ENCODE results near the gene FFAR1. TPM values are rescaled to one million over a fixed set of nuclear protein-coding genes. Genes with fewer than 3 reads are reported as not detected.
A peak's percentile ranks its signal among the peaks of the same experiment; 100 is the strongest.

Gene FFAR1
- total RNA-seq, 1 experiment from 2014 or later = 0.44 TPM

DNA sequence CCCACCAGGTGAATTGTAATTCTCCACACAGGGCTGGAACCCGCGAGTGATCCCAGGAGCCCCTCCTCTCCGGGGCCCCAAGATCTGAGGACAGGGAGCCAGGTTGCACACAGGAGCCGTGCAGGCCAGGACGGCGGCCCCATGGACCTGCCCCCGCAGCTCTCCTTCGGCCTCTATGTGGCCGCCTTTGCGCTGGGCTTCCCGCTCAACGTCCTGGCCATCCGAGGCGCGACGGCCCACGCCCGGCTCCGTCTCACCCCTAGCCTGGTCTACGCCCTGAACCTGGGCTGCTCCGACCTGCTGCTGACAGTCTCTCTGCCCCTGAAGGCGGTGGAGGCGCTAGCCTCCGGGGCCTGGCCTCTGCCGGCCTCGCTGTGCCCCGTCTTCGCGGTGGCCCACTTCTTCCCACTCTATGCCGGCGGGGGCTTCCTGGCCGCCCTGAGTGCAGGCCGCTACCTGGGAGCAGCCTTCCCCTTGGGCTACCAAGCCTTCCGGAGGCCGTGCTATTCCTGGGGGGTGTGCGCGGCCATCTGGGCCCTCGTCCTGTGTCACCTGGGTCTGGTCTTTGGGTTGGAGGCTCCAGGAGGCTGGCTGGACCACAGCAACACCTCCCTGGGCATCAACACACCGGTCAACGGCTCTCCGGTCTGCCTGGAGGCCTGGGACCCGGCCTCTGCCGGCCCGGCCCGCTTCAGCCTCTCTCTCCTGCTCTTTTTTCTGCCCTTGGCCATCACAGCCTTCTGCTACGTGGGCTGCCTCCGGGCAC, 3.9 kb downstream of the FFAR1 start:
- TF ChIP-seq, protein P1, sequence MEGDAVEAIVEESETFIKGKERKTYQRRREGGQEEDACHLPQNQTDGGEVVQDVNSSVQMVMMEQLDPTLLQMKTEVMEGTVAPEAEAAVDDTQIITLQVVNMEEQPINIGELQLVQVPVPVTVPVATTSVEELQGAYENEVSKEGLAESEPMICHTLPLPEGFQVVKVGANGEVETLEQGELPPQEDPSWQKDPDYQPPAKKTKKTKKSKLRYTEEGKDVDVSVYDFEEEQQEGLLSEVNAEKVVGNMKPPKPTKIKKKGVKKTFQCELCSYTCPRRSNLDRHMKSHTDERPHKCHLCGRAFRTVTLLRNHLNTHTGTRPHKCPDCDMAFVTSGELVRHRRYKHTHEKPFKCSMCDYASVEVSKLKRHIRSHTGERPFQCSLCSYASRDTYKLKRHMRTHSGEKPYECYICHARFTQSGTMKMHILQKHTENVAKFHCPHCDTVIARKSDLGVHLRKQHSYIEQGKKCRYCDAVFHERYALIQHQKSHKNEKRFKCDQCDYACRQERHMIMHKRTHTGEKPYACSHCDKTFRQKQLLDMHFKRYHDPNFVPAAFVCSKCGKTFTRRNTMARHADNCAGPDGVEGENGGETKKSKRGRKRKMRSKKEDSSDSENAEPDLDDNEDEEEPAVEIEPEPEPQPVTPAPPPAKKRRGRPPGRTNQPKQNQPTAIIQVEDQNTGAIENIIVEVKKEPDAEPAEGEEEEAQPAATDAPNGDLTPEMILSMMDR (conservative IDR thresholded peaks at IDR 0.05) = no peak
- TF ChIP-seq EZH2 (IDR thresholded peaks at IDR 0.05; ENCODE audit: low read depth) = no peak
- intact Hi-C loops (cut with micrococcal nuclease; ENCODE audit: unreplicated experiment) = loop anchor here (1.0 to 10.0 kb wide), 6 partner anchors 45 to 366 kb away; partner anchors contain the start of genes FXYD7 and TMEM147
- H3K4me1 ChIP-seq (replicated peaks; ENCODE audit: insufficient read depth) = no peaks in the 10 kb centered on the region
- no peak overlapping the region for H3K4me2 ChIP-seq
- no peaks in the 10 kb centered on the region for H4K20me1 ChIP-seq (ENCODE audit: insufficient read depth)
- no peaks in the 10 kb centered on the region for H3K9me3 ChIP-seq (ENCODE audit: insufficient read depth, low read depth)
- H3F3A ChIP-seq (ENCODE audit: insufficient read depth, low read depth) = peaks cover 3% of the 10 kb centered on the region; the same call in 1 of the 2 replicates
- no peaks in the 10 kb centered on the region for H3K27me3 ChIP-seq (ENCODE audit: insufficient read depth, low read depth)
- no peaks in the 10 kb centered on the region for H3K9me2 ChIP-seq (ENCODE audit: insufficient read depth)
- DNase-seq = no peak
- ChIA-PET CTCF (interaction anchor here (1.0 kb wide), 1 partner anchor 33 kb away, joined by 4 read pairs; no protein-coding TSS in a partner anchor), POLR2A (ENCODE audit: unreplicated experiment) (no interaction called here)
- H3K4me3 ChIP-seq = no peak overlapping the region
- no peak overlapping the region for H3K27ac ChIP-seq
- BruUV-seq (replicated peaks) = no TSS peak
- no peaks in the 10 kb centered on the region for H3K36me3 ChIP-seq (ENCODE audit: low read depth)
- no peaks in the 10 kb centered on the region for H3K79me2 ChIP-seq (ENCODE audit: low read depth)
- H2AFZ ChIP-seq = no peak overlapping the region

DNA sequence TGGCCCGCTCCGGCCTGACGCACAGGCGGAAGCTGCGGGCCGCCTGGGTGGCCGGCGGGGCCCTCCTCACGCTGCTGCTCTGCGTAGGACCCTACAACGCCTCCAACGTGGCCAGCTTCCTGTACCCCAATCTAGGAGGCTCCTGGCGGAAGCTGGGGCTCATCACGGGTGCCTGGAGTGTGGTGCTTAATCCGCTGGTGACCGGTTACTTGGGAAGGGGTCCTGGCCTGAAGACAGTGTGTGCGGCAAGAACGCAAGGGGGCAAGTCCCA, 4.4 kb downstream of the FFAR1 start:
- peaks cover 3% of the 10 kb centered on the region; the same call in 1 of the 2 replicates for H3F3A ChIP-seq (ENCODE audit: insufficient read depth, low read depth)
- BruUV-seq (replicated peaks) = no TSS peak
- intact Hi-C loops (cut with micrococcal nuclease; ENCODE audit: unreplicated experiment) = loop anchor here (1.0 to 10.0 kb wide), 6 partner anchors 45 to 365 kb away; partner anchors contain the start of genes FXYD7 and TMEM147
- no peaks in the 10 kb centered on the region for H3K9me2 ChIP-seq (ENCODE audit: insufficient read depth)
- CTCF ChIA-PET = interaction anchor here (1.0 kb wide), 1 partner anchor 33 kb away, joined by 4 read pairs; no protein-coding TSS in a partner anchor
- H3K9me3 ChIP-seq (ENCODE audit: insufficient read depth, low read depth) = no peaks in the 10 kb centered on the region
- TF ChIP-seq EZH2 (IDR thresholded peaks at IDR 0.05; ENCODE audit: low read depth) = no peak
- TF ChIP-seq, protein P1 (conservative IDR thresholded peaks at IDR 0.05) = no peak
- no peaks in the 10 kb centered on the region for H3K36me3 ChIP-seq (ENCODE audit: low read depth)
- H3K79me2 ChIP-seq (ENCODE audit: low read depth) = no peaks in the 10 kb centered on the region
- H2AFZ ChIP-seq = no peak overlapping the region
- no peak overlapping the region for H3K4me3 ChIP-seq
- H3K27me3 ChIP-seq (ENCODE audit: insufficient read depth, low read depth) = no peaks in the 10 kb centered on the region
- DNase-seq = no peak
- H3K4me1 ChIP-seq (replicated peaks; ENCODE audit: insufficient read depth) = no peaks in the 10 kb centered on the region
- POLR2A ChIA-PET (ENCODE audit: unreplicated experiment) = no interaction called here
- no peak overlapping the region for H3K27ac ChIP-seq
- no peaks in the 10 kb centered on the region for H4K20me1 ChIP-seq (ENCODE audit: insufficient read depth)
- H3K4me2 ChIP-seq = no peak overlapping the region

- Histone ChIP-seq H3K27me3 (ENCODE audit: insufficient read depth, low read depth) (no peaks in the 10 kb centered on the region), H3K4me1 (replicated peaks; ENCODE audit: insufficient read depth) (no peaks in the 10 kb centered on the region), H3F3A (ENCODE audit: insufficient read depth, low read depth) (peaks cover 2% of the 10 kb centered on the region; the same call in 1 of the 2 replicates), H3K36me3 (ENCODE audit: low read depth) (no peaks in the 10 kb centered on the region), H3K79me2 (ENCODE audit: low read depth) (no peaks in the 10 kb centered on the region), H3K9me3 (ENCODE audit: insufficient read depth, low read depth) (no peaks in the 10 kb centered on the region), H3K9me2 (ENCODE audit: insufficient read depth) (no peaks in the 10 kb centered on the region), H3K4me2 (no peak overlapping the region), H3K27ac (no peak overlapping the region), H2AFZ (no peak overlapping the region), H3K4me3 (no peak overlapping the region), H4K20me1 (ENCODE audit: insufficient read depth) (no peaks in the 10 kb centered on the region)
- CTCF ChIA-PET = interaction anchor here (0.6 to 1.0 kb wide), 3 partner anchors 34 to 143 kb away, joined by 3 to 7 read pairs (median 4); no protein-coding TSS in a partner anchor
- intact Hi-C loops (cut with micrococcal nuclease; ENCODE audit: unreplicated experiment) = loop anchor here (1.0 to 10.0 kb wide), 7 partner anchors 46 to 365 kb away; partner anchors contain the start of genes FXYD7 and TMEM147
- POLR2A ChIA-PET (ENCODE audit: unreplicated experiment) = no interaction called here
- BruUV-seq (replicated peaks) = no TSS peak
- DNase-seq = peak; percentile 66 to 71
- TF ChIP-seq, protein P1 (conservative IDR thresholded peaks at IDR 0.05) = peak; percentile 93
- no peak for TF ChIP-seq EZH2 (IDR thresholded peaks at IDR 0.05; ENCODE audit: low read depth)
These were observed 5.0 kb downstream of the FFAR1 start for GRCh38 chr19:35352448-35353304.

All from PC-9 (cell line).